H7 (cell line): Measurements from ENCODE around the gene IRF5. TPM values are rescaled to one million over a fixed set of nuclear protein-coding genes. Genes with fewer than 3 reads are reported as not detected.
"Not testable (repeated sequence)": the region's sequence is repeated elsewhere in the genome, so short reads cannot be mapped to it uniquely, and the experiment has no call there.

Experiments used
- DNase-seq: peaks from one replicate; pipeline ENCODE4 v3.0.0; 2012
- H3K27me3 ChIP-seq: 2 replicates; pipeline ENCODE4 v1.6.0; 2011; ENCODE audit warnings: mild to moderate bottlenecking, low read length; ENCODE audit not compliant: control insufficient read depth, insufficient read depth
- H3K36me3 ChIP-seq: replicated peaks from 2 replicates; pipeline ENCODE4 v1.5.1; 2011; ENCODE audit warnings: low read length; ENCODE audit not compliant: control insufficient read depth, insufficient read depth
- H3K4me3 ChIP-seq: 2 replicates; pipeline ENCODE4 v1.5.1; 2011; ENCODE audit warnings: low read depth, mild to moderate bottlenecking, control low read depth, low read length, moderate library complexity; ENCODE audit not compliant: insufficient read depth
- total RNA-seq: library from RNA; depleted of rRNA; stranded (reverse); fragments of >200 nt; shearing (Covaris generic); gene quantifications from 2 replicates; pipeline ENCODE4 v1.2.3, GENCODE V29; 2014

IRF5 gene
- total RNA-seq, 1 experiment from 2014 or later, result 0.62 TPM

DNA sequence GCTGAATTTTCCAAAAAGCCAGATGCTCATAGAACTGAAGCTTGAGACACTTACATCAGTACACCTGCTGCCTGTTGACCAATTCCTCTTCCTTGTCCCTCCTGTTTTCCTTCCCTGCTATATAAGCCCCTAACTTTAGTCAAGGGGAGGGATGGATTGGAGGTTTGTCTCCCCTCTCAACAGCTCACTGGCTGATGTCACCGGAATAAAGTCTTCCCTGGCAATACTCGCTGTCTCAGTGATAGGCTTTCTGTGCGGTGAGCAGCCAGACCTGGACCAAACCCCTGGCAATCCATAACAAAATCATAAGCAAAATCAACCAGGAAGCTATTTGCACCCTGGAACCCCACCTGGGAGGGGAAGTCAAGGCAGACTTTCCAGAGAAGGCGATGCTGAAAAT is 929 bp upstream of the IRF5 start:
- DNase-seq, result no peak
- Histone ChIP-seq H3K27me3 (peaks cover 38% of the 10 kb centered on the region), H3K4me3 (no peak overlapping the region)

DNA sequence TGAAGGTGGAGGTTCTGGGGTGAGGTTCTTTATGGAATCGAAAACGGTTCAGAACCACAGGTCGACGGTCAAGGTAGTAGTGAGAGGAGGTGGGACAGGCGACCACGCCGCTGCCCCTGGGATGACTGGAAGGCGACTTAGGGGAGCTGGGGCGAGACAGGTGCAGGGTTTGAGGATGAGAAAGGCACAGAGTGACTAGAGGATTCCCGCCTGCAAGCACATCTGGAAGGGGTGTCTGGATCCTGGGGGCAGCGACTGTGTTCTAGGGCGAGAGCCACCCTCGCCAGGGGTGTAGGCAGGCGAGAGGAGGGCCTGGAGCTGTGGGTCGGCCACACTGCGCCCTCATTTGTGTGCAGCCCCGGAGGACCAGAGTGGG is 468 bp upstream of the IRF5 start:
- H3K4me3 ChIP-seq, result peak overlapping the region; percentile 50; the same call in 1 of the 2 replicates
- H3K36me3 ChIP-seq, result no peaks in the 10 kb centered on the region
- peaks cover 38% of the 10 kb centered on the region for H3K27me3 ChIP-seq
- DNase-seq, result no peak

More for the DNA sequence above, 929 bp upstream of the IRF5 start:
- H3K36me3 ChIP-seq, result no peaks in the 10 kb centered on the region

DNA sequence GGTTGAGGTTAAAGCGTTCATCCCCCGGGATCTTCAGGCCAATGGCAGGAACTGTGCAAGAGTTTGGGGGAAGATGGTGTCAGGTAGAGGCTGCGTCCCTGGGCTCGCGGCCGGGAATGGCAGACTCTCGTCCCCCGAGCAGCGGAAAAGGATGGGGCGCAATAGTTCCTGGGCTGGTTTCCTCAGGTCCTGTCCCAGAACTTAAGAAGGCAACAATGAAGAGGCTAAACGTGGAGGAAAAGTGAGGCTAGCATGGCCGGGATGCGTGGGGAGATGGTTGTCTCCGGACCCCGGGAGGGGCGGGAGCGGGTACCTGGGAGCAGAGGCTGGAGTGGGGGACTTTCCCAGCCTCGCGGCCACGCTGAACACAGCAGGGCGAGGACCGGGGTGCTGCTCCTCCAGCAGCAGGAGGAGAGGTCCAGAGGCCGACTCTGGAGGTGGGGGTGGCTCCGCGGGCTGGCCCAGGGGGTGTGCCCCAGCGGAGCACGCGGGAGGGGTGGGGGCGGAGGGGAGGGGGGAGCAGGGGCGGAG is 882 bp downstream of the IRF5 start:
- Histone ChIP-seq H3K4me3 (peak overlapping the region; percentile 50), H3K27me3 (peaks cover 35% of the 10 kb centered on the region), H3K36me3 (no peaks in the 10 kb centered on the region)
- DNase-seq, result peak; percentile 78

DNA sequence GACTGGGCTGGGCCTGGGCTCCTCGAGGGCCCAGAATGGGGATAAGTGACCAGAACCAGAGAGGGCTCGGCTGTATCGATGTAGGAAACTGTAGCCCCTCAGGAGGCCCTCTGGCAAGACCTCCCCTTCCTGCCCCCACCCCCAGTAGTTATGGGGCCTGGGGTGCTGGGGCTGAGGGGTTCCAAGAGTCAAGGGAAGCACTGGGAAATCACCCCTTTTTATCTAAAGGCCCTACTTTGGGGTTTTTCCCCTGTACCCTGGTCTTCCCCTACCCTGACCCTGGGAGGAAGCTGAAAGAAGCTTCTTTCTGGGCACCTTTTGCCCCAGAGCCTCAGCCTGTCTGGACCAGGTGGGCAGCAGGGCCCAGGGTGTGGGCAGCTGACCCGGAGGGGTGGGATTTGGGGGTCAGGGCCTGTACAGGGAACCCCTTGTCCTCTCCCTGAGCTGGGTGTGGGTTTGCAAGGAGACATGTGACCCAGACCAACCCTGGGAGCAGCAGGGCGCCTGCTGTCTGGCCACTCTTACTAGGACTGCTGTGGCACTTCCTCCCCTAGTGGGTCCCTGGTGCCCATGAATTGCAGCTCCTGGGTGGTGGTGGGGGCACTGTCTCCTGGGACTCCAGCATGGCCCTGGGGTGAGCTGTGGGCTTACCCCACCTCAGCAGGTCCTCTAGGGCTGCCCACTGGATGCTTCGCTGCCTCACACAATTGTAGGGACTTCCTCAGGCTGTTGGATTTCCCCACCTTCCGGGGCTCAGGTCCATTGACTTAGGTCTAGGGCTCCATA is 1.5 kb downstream of the IRF5 start:
- peak; percentile 41 for DNase-seq
- Histone ChIP-seq H3K27me3 (peaks cover 34% of the 10 kb centered on the region), H3K36me3 (no peaks in the 10 kb centered on the region), H3K4me3 (no peak overlapping the region; the same call in 1 of the 2 replicates)

DNA sequence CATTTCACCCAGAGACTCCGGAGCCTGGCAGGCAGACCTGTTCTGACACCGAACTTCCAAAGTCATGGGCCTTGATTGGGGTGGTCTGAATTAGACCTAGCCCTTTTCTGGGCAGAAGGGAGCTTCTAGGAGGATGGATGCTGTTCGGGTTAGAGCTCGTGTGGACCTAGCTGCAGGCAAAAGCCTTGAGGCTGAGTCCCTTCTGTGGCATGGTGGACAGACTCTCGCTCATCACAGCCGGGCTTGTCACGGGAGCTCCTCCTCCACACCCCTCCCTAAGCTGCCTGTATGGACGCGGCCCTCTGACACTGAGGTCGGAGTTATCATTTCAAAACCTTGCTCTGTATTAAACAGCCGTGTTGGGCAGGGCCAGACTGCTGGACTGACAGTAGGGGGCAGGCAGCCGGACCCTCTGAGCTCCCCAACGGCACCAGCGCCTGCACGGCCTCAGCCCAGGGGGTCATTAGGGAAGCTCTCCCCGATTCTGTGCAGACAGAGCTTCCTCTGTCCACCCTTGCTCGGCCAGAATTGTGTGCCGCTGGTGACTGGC is 2.2 kb downstream of the IRF5 start:
- H3K36me3 ChIP-seq, result no peaks in the 10 kb centered on the region
- peaks cover 34% of the 10 kb centered on the region for H3K27me3 ChIP-seq
- H3K4me3 ChIP-seq, result no peak overlapping the region
- peak; percentile 53 for DNase-seq

DNA sequence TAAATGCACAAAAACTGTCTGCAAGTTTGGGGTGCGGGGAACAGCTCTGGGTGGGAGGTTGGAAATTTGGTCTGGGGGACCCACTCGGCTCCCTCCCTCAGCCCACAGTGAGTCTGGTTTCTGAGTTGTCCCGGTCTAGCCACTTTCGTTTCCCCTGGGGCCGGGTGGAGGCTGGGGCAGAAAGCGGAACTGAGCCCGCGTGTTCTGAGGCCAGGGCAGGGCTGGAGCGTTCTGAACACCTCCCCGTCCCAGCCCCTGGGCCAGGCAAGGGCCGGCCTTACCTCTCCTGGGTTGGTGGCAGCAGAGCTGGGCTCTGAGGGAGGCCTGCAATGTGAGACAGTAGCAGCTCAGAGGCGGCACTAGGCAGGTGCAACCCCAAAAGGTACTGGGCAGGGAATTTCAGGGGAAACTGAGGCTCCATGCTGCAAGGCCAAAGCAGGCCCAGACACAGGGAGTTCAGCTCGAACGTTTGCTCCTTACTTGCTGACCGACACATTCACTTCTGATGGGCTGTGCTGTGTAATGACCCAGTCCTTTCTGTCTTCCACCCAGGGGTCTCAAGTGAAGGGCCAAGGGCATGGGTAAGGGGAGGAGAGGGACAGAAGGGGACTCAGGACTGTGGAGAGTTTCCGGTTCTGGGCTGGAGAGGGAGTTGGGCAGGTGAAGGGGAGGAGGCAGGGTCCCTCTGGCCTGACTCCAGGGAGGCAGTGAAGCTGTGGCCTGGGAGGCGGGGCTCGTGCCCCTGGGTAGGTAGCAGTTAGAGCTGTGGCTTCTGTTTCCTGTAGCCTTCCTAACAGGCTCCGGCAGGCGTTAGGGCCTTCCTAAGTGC is 3.0 kb downstream of the IRF5 start:
- Histone ChIP-seq H3K27me3 (peaks cover 34% of the 10 kb centered on the region), H3K36me3 (no peaks in the 10 kb centered on the region), H3K4me3 (no peak overlapping the region)
- peak; percentile 74 for DNase-seq

DNA sequence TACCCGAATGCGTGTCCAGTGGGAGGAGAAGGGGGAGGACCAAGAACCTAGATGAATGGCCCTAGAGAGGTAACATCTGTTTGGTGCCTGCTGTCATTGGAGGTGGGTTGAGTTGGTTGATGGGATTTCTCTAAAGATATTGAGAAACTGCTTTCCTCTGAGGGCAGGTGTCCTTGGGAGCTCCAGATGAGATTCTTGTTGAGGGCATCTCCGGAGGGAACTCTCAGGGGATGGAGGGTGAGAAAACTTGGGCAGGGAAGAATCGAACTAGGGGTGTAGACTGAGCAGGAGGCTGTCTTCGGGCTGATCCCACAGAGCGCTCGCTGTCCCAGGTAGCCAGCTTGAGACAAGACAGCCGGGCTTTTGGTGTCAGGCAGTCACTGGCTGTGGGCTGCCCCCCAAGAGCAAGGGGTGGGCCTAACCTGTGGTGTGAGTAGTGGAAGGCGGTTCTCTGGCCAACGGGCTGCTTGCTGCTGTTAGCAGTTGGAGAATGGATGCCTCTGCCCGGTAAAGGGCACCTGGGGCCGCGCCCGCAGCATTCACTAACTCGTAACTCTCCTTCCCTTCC is 3.7 kb downstream of the IRF5 start:
- peaks cover 34% of the 10 kb centered on the region for H3K27me3 ChIP-seq
- no peak overlapping the region for H3K4me3 ChIP-seq
- peak; percentile 51 for DNase-seq
- no peaks in the 10 kb centered on the region for H3K36me3 ChIP-seq

DNA sequence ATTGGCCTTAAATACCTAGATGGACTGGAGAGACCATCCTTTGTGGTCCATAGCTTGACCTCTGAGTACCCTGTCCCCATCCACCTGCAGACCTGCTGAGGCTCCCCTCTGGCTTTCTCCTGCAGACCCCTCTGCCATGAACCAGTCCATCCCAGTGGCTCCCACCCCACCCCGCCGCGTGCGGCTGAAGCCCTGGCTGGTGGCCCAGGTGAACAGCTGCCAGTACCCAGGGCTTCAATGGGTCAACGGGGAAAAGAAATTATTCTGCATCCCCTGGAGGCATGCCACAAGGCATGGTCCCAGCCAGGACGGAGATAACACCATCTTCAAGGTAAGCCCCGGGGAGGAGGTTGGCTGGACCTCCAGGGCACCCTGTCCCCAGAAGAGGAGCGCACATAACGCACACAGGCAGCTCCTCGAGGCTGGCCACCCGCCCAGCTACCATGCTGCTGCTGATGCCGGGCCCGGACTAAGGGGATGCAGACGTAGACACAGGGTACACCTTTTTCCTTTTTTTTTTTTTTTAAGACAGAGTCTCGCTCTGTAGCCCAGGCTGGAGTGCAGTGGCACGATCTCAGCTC is 4.3 kb downstream of the IRF5 start:
- no peak overlapping the region for H3K4me3 ChIP-seq
- peaks cover 29% of the 10 kb centered on the region for H3K27me3 ChIP-seq
- peak; percentile 51 for DNase-seq
- H3K36me3 ChIP-seq, result no peaks in the 10 kb centered on the region

DNA sequence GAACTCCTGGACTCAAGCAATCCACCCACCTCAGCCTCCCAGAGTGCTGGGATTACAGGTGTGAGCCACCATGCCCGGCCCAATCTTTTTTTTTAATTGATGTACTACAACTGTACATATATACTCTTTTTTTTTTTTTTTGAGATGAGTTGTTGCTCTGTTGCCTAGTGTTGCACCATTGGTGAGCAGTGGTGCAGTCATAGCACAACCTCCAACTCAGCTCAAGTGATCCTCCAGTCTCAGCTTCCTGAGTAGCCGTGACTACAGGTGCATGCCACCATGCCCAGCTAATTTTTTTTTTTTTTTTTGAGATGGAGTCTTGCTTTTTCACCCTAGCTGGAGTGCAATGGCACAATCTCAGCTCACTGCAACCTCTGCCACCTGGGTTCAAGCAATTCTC is 5.5 kb downstream of the IRF5 start:
- H3K36me3 ChIP-seq, H3K4me3 ChIP-seq, DNase-seq: not testable (repeated sequence)
- peaks cover 16% of the 10 kb centered on the region for H3K27me3 ChIP-seq

DNA sequence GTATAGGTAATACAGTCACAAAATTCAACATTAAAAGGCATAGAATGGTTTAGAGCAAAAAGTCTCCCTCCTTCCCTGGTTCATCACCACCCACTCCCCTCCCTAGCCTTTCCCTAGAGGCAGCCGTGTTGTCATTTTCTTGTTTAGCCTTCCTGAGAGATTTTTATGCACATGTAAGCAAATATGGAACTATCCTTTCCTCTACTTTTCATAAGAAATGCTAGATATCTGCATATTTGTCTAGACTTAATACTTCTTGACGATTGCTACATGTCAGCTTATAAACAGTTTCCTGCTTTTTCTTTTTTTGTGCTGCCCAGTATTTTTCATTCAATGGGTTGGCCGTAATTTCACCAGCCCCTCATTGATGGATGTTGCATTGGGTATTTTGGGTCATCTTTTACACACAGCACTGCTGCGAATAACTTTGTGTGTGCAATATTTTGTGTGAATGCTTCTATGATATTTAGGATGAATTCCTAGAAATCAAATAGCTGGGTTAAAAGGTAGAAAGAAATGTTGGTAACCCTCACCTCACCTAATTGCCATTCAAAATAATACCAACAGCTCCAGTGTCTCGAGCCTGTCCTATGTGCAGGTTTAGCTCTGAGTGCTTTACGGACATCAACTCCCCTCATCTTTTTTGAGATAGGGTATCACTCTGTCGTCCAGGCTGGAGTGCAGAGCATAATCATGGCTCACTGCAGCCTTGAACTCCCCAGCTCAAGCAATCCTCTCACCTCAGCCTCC is 6.9 kb downstream of the IRF5 start:
- peak; percentile 32 for DNase-seq
- no peaks in the 10 kb centered on the region for H3K36me3 ChIP-seq
- no peak overlapping the region for H3K4me3 ChIP-seq
- peaks cover 3% of the 10 kb centered on the region for H3K27me3 ChIP-seq

DNA sequence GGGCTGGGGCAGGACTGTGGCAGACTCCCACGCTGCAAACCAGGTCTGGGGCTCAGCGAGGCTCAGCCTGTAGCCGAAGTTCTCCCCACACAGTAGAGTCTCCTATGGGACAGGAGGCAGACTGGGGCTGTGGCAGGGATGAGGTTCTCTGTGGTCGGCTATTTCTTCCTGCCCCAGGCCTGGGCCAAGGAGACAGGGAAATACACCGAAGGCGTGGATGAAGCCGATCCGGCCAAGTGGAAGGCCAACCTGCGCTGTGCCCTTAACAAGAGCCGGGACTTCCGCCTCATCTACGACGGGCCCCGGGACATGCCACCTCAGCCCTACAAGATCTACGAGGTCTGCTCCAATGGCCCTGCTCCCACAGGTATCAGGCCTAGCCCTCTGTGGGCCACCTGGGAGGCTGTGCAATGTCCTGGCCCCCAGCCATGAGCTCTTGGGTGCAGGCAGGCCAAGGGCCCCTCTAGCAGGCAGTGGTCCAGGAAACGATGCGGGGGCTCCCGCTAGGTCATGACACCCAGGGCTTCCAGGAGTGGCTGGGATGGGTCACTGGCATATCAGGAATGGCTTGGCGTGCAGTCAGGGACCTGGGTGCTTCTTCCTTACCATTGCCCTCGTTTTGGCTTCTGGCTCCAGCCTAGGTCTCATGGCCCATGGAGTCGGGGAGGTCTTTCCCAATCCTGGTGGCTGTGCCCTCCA is 8.1 kb downstream of the IRF5 start:
- Histone ChIP-seq H3K4me3 (no peak overlapping the region), H3K27me3 (no peaks in the 10 kb centered on the region), H3K36me3 (no peaks in the 10 kb centered on the region)
- peak; percentile 38 for DNase-seq

DNA sequence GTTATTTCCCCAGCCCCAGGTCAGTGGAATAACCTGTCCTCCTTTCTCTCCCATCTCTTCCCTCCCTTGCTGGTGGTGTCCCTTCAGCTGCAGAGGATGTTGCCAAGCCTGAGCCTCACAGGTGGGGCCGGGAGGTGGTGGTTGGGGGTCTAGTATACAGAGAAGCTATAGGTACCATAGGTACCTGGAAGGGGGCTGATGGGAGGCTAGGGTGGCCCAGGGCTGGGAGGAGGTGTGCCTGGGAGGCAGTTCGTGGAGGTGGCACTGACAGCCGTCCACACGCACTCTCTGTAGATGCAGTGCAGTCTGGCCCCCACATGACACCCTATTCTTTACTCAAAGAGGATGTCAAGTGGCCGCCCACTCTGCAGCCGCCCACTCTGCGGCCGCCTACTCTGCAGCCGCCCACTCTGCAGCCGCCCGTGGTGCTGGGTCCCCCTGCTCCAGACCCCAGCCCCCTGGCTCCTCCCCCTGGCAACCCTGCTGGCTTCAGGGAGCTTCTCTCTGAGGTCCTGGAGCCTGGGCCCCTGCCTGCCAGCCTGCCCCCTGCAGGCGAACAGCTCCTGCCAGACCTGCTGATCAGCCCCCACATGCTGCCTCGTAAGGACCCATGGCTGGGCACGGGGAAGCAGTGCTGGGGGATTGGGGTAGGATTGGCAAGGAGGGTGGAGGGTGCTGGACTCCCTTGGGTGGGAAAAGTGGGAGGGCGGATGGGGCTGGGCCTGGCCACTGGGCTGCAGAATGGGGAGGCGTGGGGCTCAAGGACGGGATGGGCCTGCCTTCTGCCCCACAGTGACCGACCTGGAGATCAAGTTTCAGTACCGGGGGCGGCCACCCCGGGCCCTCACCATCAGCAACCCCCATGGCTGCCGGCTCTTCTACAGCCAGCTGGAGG is 9.5 kb downstream of the IRF5 start:
- no peaks in the 10 kb centered on the region for H3K27me3 ChIP-seq
- H3K4me3 ChIP-seq, result no peak overlapping the region
- DNase-seq, result peak; percentile 89
- H3K36me3 ChIP-seq, result no peaks in the 10 kb centered on the region
